Effector CD4-positive, alpha-beta T cell (primary cell): ENCODE measurements around the gene FSTL4.

ENCODE experiments used
- DNase-seq: peaks from one replicate; pipeline ENCODE4 v3.0.0-alpha.2; 2020

The FSTL4 gene

GRCh38 chr5:133336121-133336968 is 276.0 kb downstream of the FSTL4 start:
- DNase-seq, result no peak

- no peak for DNase-seq
These were observed 277.3 kb downstream of the FSTL4 start for GRCh38 chr5:133334796-133335639.

- no peak for DNase-seq
These were observed 278.8 kb downstream of the FSTL4 start for GRCh38 chr5:133333326-133334150.

- no peak for DNase-seq
These were observed 279.8 kb downstream of the FSTL4 start for GRCh38 chr5:133332439-133333024.

- no peak for DNase-seq
These were observed 280.4 kb downstream of the FSTL4 start for GRCh38 chr5:133331941-133332340.

- no peak for DNase-seq
These were observed 281.4 kb downstream of the FSTL4 start for GRCh38 chr5:133330956-133331355.

GRCh38 chr5:133328800-133329199 is 283.5 kb downstream of the FSTL4 start:
- no peak for DNase-seq

- no peak for DNase-seq
These were observed 284.4 kb downstream of the FSTL4 start for GRCh38 chr5:133327946-133328401.

GRCh38 chr5:133326361-133326760 is 286.0 kb downstream of the FSTL4 start:
- DNase-seq, result no peak

- DNase-seq, result no peak
These were observed 286.5 kb downstream of the FSTL4 start for GRCh38 chr5:133325864-133326263.

- DNase-seq, result no peak
These were observed 287.4 kb downstream of the FSTL4 start for GRCh38 chr5:133324926-133325325.

- no peak for DNase-seq
These were observed 288.6 kb downstream of the FSTL4 start for GRCh38 chr5:133323494-133324457.

GRCh38 chr5:133322743-133323142 is 289.6 kb downstream of the FSTL4 start:
- DNase-seq, result no peak

GRCh38 chr5:133321833-133322420 is 290.4 kb downstream of the FSTL4 start:
- no peak for DNase-seq

GRCh38 chr5:133321286-133321832 is 291.0 kb downstream of the FSTL4 start:
- DNase-seq, result no peak

GRCh38 chr5:133319905-133320520 is 292.3 kb downstream of the FSTL4 start:
- DNase-seq, result no peak

- DNase-seq, result no peak
These were observed 293.1 kb downstream of the FSTL4 start for GRCh38 chr5:133319244-133319643.

- DNase-seq, result no peak
These were observed 294.8 kb downstream of the FSTL4 start for GRCh38 chr5:133317558-133317957.

GRCh38 chr5:133316346-133317343 is 295.7 kb downstream of the FSTL4 start:
- no peak for DNase-seq
